GM19468 (cell line): ENCODE results near the gene STPG4.

Experiments
- ATAC-seq: cut with Tn5 transposase; IDR thresholded peaks from one replicate; pipeline ENCODE4 v1.9.1; 2021; ENCODE audit warnings: mild to moderate bottlenecking, moderate library complexity, moderate number of reproducible peaks; ENCODE audit not compliant: unreplicated experiment; ENCODE audit errors: extremely low read depth

Gene STPG4

GRCh38 chr2:47039913-47040562, 115.1 kb downstream of the STPG4 start:
- no peak for ATAC-seq

DNA sequence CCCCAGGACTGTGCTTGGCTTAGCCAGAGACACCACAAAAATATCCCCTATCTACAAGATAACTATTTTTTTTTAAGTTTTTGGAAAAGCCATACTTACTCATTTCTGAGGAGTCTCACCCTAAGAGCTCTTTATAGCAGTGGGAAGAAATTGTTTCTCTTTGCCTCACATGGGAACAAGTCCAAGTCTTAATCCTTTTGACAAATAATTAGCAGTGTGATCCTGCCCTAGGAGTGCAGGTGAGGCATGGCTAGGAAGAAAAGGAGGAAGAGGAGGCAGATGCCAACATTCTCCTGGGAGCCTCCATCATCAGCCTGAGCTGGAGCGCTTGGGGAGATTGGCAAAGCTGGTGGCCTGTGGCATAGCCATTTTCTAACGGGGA, 115.6 kb downstream of the STPG4 start:
- ATAC-seq = no peak

GRCh38 chr2:47038656-47039488, 116.2 kb downstream of the STPG4 start:
- no peak for ATAC-seq

DNA sequence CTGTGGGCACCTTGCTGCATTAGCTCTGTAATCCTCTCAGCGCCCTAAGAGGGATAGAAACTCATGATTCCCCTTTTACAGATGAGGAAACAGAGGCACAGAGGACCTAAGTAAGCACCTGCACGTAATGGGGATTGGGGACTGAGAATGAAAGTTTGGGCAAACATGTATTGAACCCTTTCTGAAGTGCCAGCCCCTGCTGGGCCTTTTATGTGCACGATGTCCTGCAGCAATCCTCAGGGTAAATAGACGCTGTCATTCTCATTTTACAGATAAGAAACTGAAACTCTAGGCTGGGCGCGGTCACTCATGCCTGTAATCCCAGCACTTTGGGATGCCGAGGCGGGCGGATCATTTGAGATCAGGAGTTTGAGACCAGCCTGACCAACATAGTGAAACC, 117.4 kb downstream of the STPG4 start:
- ATAC-seq = no peak
